Measurements from ENCODE around the gene ZNF346. TPM values are rescaled to one million over a fixed set of nuclear protein-coding genes. Genes with fewer than 3 reads are reported as not detected.
A peak's percentile ranks its signal among the peaks of the same experiment; 100 is the strongest.

Gene ZNF346
- total RNA-seq, 1 donor from 2014 or later = 31.0 TPM

DNA sequence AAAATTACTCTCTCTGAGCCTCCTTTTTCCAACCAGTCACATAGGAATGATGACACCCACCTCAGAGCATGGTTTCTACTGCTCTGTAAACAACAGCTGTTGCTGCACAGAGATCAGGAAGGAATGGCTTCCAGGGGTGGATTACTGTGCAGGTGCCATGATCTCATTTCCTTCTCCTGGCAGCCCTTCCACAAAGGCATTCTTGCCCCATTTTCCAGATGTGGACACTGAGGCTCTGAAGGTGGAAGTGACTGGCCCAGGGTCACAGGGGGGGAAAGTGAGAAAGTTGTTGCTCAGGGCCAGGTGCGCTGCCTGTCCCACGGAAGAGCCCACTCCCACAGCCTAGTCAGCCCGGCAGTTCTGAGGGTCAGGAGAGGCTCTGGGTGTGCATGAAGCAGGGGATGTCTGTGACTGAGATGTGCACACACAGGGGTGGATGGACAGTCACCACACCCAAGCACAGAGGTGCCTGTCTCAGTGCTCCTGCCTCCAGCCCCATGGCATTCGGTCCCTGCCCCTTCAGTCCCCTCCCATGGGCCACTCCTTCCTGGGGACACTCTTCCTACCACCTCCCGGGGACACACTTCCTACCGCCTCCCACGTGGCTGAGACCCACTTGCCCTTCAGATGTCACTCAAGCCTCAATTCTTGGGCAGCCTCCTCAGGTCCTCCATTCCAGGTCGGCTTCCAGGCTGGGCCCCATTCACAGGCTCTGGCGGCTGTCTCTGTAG is 81.2 kb downstream of the ZNF346 start:
- H3K9me3 Mint-ChIP-seq = no peaks in the 10 kb centered on the region
- H3K4me3 Mint-ChIP-seq = no peak overlapping the region
- H3K27ac Mint-ChIP-seq = no peak overlapping the region
- DNase-seq (ENCODE audit: extremely low spot score, unreplicated experiment) = no peak
- TF ChIP-seq CTCF (conservative IDR thresholded peaks at IDR 0.05) = no peak
- no peaks in the 10 kb centered on the region for H3K27me3 Mint-ChIP-seq
- H3K4me1 Mint-ChIP-seq (ENCODE audit: unreplicated experiment) = no peaks in the 10 kb centered on the region
- no peaks in the 10 kb centered on the region for H3K36me3 Mint-ChIP-seq

GRCh38 chr5:177105691-177106476 is 83.4 kb downstream of the ZNF346 start:
- no peak for TF ChIP-seq CTCF (conservative IDR thresholded peaks at IDR 0.05)
- no peak for DNase-seq (ENCODE audit: extremely low spot score, unreplicated experiment)
- no peaks in the 10 kb centered on the region for H3K9me3 Mint-ChIP-seq
- H3K27ac Mint-ChIP-seq = no peak overlapping the region
- peaks cover 3% of the 10 kb centered on the region for H3K27me3 Mint-ChIP-seq
- H3K4me3 Mint-ChIP-seq = no peak overlapping the region
- H3K36me3 Mint-ChIP-seq = no peaks in the 10 kb centered on the region
- peaks cover 12% of the 10 kb centered on the region for H3K4me1 Mint-ChIP-seq (ENCODE audit: unreplicated experiment)

DNA sequence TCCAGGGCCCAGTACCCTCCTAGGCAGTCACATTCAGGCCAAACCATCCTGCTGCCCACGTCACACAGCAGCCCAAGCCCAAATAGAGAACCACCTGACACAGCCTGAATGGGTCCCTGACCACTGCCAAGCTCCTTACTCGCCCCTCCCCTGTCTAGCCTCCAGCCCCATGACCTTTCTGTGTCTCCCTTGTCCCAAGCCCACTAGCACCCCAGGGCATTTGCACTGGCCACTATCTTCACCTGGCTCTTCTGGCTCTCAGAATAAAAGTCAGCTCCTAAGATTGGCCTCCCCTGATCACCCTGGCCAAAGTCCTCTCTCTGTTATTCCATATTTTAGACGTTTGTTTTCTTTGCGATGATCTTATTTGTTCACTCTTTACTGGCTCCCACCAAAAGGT is 84.7 kb downstream of the ZNF346 start:
- no peak for TF ChIP-seq CTCF (conservative IDR thresholded peaks at IDR 0.05)
- Mint-ChIP-seq H3K27me3 (peaks cover 3% of the 10 kb centered on the region), H3K9me3 (no peaks in the 10 kb centered on the region), H3K27ac (no peak overlapping the region), H3K36me3 (no peaks in the 10 kb centered on the region), H3K4me3 (no peak overlapping the region), H3K4me1 (ENCODE audit: unreplicated experiment) (peaks cover 17% of the 10 kb centered on the region)
- no peak for DNase-seq (ENCODE audit: extremely low spot score, unreplicated experiment)

- H3K4me3 Mint-ChIP-seq = peak overlapping the region; percentile 25
- TF ChIP-seq CTCF (conservative IDR thresholded peaks at IDR 0.05) = no peak
Observed at GRCh38 chr5:177109810-177110209, 87.3 kb downstream of the ZNF346 start.

DNA sequence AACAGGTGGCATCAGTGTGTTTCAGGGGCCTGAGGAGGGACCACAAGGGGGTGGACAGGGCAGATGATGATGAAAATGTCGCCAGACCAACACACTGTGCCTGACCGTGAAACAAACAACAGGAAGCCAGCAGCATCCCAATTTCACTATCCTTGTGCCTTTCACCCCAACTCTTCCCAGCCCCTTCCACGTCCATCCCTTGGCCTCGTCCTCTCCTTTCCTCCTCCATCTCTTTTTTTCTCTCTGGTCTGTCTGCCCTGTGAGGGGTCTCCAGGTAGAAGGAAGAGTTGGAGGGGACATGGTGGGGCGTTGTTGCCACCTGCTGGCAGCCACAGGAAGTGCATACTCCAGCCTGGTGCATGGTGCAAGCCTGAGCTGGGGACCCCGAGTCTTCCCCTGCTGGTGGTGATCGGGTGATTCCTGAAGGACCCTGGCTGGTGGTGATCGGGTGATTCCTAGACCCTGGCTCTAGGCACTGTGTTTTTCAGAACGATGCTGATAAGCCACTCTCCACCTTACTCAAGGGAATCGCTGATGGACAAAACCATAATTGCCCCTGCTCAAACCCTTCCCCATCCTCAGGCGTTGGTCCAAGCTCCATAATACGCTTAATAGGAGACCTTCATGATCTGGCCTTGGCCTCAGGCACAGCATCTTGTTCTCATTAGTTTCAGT is 89.4 kb downstream of the ZNF346 start:
- Mint-ChIP-seq H3K9me3 (no peaks in the 10 kb centered on the region), H3K4me3 (no peak overlapping the region), H3K27me3 (peaks cover 7% of the 10 kb centered on the region), H3K27ac (no peak overlapping the region), H3K4me1 (ENCODE audit: unreplicated experiment) (peaks cover 21% of the 10 kb centered on the region), H3K36me3 (no peaks in the 10 kb centered on the region)
- TF ChIP-seq CTCF (conservative IDR thresholded peaks at IDR 0.05) = peak; percentile 95
- peak; percentile 85 for DNase-seq (ENCODE audit: extremely low spot score, unreplicated experiment)

More at GRCh38 chr5:177109810-177110209, 87.3 kb downstream of the ZNF346 start:
- no peak for DNase-seq (ENCODE audit: extremely low spot score, unreplicated experiment)
- Mint-ChIP-seq H3K9me3 (no peaks in the 10 kb centered on the region), H3K4me1 (ENCODE audit: unreplicated experiment) (peaks cover 21% of the 10 kb centered on the region), H3K27ac (peak overlapping the region; percentile 41), H3K27me3 (peaks cover 3% of the 10 kb centered on the region), H3K36me3 (no peaks in the 10 kb centered on the region)
